Activated CD4-positive, alpha-beta T cell treated with anti-CD3 and anti-CD28 coated beads, Interleukin-2, amount 50 U/mL, for 24 hours (primary cell): ENCODE measurements around the gene MXD3.
"Not testable (repeated sequence)": the region's sequence is repeated elsewhere in the genome, so short reads cannot be mapped to it uniquely, and the experiment has no call there.

Source experiments
- DNase-seq, 2 donors: peaks; one replicate each; pipeline ENCODE4 v3.0.0-alpha.2; 2020; ENCODE audit warnings: low read depth in 1 of 2, low spot score in 1 of 2

The MXD3 gene

DNA sequence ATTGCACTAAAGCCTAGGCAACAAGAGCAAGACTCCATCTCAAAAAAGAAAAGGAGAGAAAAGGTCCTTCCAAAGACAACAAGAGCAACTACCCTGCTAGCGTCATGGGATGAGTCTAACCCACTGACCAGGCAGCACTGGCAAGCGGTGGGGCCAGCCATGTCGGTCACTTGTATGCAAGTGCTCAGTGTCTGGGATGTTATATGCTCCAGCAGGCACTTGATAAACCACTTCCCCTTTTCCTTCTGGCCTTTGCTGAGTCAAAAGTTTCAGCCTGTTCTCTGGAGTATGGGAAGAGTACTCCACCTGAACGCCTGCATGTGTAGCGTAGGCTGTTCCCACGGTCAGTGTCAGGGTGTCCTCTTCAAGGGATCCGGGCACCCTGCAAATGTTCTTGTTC lies 9.2 kb upstream of the MXD3 start:
- DNase-seq = no peak

GRCh38 chr5:177319913-177320588 lies 8.4 kb upstream of the MXD3 start:
- DNase-seq = no peak

GRCh38 chr5:177317959-177318377 lies 6.3 kb upstream of the MXD3 start:
- DNase-seq = peak; percentile 51 to 68

- no peak for DNase-seq
Observed at GRCh38 chr5:177316005-177316404, 4.3 kb upstream of the MXD3 start.

DNA sequence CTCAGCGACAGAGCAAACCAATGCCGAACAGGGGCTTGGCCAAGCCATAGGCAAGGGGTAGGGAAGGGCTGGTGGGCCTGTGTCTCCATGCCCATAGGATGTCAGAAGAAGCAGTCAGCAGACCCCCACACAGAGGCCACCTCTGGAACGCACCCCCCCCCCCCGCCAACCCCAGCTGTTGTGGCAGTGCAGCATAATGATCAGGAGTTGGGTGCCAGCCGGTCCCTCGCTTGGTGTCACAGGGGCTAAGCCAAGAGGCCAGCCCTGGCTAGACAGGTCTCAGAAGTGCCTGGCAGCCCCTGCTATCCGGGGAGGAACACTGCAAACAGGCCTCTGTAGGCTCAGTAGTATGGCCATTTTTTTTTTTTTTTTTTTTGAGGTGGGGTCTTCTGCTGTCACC lies 3.7 kb upstream of the MXD3 start:
- no peak for DNase-seq

GRCh38 chr5:177314376-177315342 lies 3.0 kb upstream of the MXD3 start:
- no peak for DNase-seq

DNA sequence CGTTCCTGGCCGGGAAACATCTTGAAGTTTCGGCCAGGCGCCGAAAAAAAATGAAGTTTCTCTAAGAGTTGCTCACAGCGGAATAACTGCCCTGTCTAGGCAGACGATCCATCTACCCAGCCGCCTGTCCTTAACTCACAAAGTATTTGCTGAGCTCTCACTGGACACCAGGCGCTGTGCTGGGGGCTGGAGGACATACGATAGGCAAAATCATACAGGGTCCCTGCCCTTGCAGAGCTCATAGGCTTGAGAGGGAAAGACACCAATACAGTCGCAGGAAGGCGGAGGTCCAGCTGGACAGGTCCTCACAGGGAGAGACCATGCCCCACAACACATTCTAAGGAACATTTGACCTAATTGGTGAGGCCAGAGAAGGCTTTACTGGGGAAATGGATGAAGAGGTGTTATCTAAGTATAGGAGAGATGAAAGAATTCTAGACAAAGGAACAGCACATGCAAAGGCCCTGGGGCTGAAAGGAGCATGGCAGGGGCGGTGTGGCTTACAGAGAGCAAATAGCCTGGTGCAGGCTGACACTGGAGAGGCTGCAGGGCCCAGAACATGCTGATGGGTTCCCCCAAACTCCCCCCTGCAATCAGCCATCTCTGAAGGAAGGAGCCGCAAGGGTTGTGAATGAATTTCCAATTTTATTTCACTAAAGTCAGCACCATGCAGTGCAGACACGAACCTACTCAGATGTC lies 2.0 kb upstream of the MXD3 start:
- DNase-seq = no peak

GRCh38 chr5:177312649-177313181 lies 1.0 kb upstream of the MXD3 start:
- no peak for DNase-seq

DNA sequence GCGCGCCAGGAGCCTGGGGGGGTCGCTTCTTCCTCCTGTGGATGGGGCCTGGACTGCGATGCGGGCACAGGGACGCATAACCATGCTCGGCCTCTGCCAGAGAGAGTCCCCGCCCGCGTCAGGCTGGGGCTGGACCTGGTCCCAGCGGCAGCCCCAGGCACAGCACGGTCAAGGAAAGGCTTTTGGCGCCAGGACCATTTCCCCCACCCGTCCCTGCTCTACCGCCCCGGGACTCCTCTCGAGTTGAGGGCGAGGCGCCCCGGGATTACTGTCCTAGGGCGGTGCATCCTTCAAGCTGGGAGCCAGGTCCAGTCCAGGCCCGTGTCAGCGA lies 341 bp downstream of the MXD3 start:
- no peak for DNase-seq

DNA sequence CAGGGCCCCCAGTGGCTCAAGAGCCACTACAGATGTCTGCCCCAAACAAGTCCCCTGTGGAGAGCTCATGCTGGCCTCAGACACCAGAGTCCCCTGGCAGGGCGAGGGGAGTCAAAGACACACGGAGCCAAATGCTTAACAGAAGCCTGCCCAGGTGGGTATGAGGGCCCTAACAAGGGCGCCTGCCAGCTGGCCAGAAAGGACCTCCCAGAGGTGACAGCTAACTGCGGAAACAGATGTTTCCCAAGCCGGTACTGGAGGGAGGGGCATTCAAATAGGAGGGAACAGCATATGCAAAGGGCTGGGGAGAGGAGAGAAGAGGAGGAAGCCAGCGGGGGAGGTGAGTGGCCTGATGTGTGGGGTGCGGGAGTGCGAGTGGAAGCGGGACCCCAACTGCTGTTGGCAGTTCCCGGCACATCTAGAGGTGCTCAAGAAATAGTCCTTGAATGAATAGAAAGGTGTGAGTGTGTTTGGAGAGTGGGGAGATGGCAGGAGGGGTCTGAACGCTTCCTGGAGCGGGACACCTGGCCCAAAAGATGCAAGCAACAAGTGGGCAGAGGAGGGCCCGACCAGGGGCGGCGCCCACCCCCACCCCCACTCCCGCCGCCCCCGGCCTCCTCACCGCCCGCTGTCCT lies 824 bp downstream of the MXD3 start:
- DNase-seq = no peak

- DNase-seq = no peak
Observed at GRCh38 chr5:177310332-177310731, 1.4 kb downstream of the MXD3 start.

GRCh38 chr5:177309351-177310191 lies 2.1 kb downstream of the MXD3 start:
- DNase-seq = peak in 1 of 2 donors; percentile 61

DNA sequence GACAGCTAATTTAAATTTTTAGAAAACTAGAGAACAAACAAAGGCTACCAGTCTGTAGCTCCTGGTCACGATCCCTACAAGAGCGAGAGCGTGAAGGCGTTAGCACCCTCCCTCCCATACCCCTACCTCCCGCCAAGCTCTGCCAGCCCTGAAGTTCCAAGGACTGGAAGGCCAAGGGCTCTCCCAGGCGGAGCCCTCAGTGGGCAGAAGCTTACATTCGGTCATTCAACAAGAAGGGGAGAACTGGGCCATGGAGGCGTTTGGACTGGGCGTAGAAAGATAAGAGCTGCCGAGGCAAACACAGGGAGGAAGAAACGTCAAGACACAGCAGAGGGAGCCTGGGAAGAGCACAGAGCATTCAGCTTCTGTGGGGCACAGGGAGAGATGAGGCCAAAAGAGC lies 3.0 kb downstream of the MXD3 start:
- DNase-seq = no peak

GRCh38 chr5:177307544-177308363 lies 3.9 kb downstream of the MXD3 start:
- DNase-seq = no peak

DNA sequence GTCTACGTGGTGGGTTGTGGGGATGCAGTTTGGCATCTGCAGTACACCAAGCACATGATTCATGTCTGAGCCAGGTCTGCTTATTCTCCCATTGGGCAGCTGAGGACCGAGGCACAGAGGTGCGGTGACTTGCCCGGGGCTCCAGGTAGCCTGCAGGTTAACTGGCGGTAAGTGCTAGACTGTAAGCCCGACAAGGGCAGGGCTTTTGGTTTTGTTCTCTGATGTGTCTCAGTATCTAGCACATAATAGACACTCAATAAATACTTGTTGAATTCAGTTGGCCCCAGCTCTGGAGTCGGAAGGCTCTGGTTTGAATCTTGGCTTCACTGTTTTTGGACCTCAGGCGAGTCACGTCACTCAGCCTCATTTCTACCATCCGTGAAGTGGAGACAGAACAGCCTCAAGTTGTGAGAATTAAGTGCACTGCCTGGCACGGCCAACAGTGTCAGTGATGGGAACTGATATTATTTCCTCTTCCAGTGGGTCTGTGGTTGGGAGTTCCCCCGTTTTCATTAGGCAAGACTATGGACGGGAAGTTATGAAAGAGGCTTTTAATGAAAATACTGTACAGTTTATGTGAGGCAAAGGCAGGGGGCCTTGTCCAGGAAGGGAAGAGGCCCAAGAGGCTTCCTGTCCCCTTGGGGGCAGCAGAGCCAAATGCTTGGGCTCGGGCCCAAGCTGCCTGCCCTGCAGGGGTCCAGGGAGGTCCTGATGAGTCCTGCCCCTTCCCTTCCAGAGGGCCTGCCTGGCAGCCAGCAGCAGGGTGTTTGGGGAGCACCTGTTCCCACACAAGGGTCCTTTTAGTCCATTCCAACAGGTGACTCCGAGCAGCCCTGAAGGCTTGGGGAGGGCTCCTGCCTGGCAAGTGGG lies 4.8 kb downstream of the MXD3 start:
- DNase-seq = no peak

DNA sequence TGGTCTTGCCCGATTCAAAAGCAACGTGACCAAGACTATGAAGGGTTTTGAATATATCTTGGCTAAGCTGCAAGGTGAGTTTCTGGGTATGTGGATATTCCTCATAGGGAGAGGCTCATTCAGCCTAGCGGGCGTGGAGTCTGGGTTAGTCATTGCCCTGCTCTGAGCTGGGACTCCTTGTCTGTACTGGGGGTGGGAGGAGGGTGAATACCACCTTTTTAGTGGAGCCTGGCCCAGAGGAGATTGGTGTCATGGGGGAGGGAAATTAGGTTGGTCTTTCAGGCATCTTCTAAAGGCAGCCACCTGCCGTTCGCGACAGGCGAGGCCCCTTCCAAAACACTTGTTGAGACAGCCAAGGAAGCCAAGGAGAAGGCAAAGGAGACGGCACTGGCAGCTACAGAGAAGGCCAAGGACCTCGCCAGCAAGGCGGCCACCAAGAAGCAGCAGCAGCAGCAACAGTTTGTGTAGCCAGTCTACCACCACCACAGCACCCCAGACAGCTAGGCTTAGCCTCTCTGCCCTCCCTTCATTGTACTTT lies 5.5 kb downstream of the MXD3 start:
- not testable (repeated sequence) for DNase-seq

GRCh38 chr5:177304392-177305119 lies 7.1 kb downstream of the MXD3 start:
- no peak for DNase-seq
